Right forelimb (tissue), 1 donor: Measurements from ENCODE around the gene NFATC3.
"Not testable (repeated sequence)": the region's sequence is repeated elsewhere in the genome, so short reads cannot be mapped to it uniquely, and the experiment has no call there.

Source experiments
- DNase-seq: peaks from one replicate; pipeline ENCODE4 v3.0.0-alpha.2; 2018

The NFATC3 gene

DNA sequence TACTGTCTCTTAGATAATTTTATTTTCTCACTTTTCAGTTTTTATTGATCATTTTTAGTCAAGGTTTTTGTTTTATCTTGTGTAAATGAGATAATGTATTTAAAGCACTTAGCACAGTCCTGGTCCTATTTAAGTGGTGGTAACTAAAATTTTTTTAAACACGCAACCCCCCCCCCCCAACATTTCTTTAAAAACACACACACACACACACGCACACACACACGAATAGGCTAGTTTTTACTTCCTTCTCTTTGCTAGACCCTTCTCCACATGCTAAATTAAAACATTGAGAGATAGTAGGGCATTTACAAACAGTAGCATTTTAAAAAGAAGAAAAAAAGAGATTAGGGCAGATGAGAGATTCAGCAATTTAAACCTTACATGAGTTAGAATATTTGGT lies 5.0 kb downstream of the NFATC3 start:
- DNase-seq = no peak

DNA sequence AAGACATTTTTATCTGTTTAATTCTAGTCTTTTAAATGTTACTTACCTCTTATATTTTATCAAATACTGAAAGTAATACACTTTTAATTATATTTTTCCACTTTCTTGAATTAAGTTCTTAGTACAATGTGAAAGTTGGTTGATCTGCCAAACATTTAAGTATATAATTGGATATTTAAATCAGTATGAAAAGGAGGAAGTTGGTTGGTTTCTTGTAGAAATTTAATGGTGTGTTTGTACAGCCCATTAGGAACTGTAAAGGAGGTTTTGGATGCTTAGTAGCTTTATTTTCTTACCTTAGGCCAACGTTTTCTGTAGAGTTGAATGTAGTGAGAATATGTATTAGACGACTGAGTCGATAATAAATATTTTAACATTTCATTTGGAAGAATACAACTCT lies 5.4 kb downstream of the NFATC3 start:
- no peak for DNase-seq

DNA sequence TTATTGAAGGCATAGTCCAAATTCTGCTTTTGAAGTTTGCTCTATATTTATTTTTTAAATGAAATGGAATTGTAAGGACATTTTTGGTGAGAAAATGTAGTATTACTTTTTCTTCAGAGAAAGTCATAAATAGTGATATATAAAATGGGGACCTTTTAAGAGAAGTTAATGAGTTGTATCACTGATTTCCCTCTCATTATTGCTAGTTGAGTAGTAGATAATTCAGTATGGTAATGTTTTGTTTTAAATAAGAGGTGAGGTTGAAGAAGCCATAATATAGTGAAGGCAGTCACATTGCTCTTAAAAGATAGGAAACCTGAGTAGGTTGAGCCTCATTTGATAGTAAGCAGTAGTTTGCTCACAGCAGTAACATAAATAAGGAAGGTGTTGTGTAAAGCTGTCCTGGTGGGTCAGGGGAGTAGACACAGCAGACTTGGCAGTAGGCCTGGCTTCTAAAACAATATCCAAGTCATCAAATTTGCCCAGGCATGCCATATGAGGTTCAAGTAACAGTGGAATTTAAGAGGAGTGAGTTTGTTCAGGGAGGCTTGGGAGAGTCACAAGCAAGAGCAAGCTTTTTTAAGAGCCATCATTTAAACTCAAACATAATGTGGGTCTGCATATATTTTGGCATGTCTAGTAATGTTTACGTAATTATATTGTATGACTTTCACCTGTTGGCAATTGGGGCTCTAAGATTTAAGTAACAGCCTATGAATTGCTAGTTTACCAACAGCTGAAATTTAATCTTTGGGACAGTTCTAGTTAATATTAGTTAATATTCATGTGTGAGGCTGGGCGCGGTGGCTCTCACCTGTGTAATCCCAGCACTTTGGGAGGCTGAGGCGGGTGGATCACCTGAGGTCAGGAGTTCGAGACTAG lies 6.5 kb downstream of the NFATC3 start:
- DNase-seq = no peak

DNA sequence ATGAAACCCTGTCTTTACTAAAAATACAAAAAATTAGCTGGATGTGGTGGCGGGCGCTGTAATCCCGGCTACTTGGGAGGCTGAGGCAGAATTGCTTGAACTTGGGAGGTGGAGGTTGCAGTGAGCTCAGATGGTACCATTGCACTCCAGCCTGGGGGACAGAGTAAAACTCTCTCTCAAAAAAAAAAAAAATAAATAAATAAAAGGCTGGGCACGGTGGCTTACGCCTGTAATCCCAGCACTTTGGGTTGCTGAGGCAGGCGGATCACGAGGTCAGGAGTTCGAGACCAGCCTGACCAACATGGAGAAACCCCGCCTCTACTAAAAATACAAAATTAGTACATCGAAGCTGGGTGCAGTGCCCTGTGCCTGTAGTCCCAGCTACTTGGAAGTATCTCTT lies 7.1 kb downstream of the NFATC3 start:
- DNase-seq = not testable (repeated sequence)

DNA sequence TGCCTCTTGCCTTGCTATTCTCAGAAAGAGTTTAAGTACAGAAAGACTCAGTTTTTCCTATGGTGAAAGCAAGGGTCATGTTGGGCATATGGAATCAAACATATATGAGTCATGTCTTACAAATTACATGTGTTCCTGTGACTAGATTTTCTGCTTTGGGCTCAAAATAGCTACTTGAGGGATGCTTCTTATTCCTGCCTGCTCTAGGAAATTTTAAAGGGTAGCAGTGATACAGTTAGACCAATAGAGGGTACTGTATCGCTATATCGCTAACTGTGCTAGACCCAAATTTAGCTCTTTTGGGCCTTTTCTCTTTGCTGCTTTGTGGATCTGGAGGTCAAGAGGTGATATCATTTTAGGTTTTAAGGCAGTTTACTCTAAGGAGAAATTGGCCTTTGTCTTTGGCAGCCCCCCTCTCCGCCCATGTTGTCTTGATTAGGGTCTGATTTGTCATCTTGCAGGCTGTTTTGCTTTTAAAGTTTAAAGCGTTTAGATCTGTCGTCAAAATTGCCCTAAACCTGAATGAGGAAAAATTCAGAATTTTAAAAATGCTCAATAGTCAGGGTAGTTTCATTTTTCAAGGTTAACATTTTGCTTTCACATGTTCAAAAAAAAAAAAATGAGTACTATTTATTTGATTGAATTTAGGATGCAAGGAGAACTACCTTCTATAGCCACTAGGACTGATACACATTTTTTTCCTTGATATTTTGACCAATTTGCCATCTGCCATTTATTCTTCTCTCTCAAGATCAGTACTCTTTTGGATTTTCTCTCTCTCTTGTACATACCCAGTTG lies 8.8 kb downstream of the NFATC3 start:
- DNase-seq = no peak

DNA sequence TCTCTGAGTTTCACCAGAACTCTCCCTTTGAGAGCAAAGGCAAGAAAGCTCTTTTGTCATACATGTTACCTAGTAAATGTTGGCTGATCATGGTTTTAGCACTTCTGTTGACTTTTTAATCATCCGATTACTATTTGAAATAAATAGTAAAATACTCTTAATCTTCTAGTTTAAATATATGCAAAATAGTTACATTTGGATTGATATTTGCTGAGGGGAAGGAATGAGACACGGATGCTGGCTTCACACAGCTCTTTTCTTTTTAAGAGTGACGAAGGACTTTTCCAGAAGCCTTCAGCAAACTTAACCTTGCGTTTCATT lies 9.4 kb downstream of the NFATC3 start:
- no peak for DNase-seq

DNA sequence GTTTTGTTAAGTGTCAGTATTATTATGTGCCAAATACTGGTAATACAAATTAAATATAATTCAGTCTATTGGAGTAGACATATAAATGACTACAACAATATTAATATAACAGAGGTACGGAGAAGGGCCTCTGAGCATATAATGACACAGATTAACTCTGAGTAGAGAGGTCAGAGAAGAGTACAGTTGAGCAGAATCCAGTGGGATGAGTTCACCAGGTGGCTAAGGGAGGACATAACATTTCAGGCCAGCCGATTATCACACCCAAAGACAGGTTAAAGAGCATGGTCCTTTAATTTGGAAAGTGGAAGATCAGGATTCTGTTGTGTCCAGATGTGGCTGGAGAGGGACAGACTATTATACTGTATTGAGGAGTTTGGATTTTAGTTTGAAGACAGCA lies 11.3 kb downstream of the NFATC3 start:
- no peak for DNase-seq

DNA sequence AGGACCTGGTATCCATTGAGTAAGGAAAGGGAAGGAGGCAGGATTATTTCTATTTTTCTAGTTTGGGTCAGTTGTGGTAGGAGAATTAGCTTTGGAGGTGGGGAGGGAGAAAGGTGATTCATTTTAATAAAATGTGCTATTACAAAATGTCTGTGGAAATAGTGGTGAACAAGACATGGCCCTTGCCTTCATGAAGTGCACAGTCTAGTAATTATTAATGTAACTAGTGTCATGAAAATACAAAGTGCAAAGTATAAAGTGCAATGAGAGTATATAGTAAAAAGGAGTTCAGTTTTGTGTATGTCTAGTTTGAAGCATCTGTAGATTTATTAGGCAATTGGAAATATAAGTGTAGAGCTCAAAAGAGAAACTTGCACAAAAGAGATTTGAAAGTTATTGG lies 11.9 kb downstream of the NFATC3 start:
- DNase-seq = no peak

DNA sequence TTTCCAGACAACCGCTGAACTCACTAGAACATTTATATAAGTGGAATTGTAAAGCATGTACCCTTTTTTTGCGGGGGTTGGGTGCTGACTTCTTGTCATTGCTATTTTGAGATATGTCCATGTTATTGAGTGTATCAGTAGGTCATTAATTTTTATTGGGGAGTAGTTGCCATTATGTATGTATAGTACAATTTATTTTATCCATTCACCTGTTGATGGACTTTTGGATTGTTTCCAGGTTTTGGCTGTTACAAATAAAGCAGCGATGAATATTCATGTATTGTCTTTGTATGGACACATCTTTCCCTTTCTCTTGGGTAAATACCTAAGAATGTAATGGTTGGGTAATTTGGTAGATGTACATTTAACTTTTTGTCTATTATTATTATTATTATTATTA lies 12.7 kb downstream of the NFATC3 start:
- no peak for DNase-seq

DNA sequence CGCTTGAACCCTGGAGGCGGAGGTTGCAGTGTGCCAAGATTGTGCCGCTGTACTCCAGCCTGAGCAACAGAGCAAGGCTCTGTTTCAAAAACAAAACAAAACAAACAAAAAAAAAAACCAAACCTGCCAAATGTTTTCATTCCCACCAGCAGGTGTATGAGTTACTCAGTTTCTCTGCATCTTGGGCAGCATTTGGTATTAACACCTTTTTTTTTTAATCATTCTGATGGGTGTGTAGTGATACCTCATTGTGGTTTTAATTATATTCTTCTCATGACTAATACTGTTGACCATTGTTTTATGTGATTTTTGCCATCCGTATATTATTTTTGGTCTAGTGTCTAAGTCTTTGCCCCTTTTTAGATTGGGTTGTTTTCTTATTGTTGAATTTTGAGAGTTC lies 15.3 kb downstream of the NFATC3 start:
- DNase-seq = no peak

DNA sequence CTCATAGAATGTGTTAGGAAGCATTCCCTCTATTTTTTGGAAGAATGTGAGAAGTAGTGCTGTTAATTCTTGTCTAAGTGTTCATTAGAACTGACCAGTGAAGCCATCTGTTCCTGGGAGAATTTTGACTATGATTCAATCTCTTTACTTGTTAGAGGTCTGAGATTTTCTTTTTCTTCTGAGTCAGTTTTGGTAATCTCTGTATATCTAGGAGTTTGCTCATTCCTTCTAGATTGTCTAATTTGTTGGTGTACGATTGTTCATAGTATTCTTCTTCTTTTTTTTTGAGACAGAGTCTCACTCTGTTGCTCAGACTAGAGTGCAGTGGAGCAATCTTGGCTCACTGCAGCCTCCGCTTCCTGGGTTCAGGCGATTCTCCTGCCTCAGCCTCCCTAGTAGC lies 20.4 kb downstream of the NFATC3 start:
- DNase-seq = no peak

DNA sequence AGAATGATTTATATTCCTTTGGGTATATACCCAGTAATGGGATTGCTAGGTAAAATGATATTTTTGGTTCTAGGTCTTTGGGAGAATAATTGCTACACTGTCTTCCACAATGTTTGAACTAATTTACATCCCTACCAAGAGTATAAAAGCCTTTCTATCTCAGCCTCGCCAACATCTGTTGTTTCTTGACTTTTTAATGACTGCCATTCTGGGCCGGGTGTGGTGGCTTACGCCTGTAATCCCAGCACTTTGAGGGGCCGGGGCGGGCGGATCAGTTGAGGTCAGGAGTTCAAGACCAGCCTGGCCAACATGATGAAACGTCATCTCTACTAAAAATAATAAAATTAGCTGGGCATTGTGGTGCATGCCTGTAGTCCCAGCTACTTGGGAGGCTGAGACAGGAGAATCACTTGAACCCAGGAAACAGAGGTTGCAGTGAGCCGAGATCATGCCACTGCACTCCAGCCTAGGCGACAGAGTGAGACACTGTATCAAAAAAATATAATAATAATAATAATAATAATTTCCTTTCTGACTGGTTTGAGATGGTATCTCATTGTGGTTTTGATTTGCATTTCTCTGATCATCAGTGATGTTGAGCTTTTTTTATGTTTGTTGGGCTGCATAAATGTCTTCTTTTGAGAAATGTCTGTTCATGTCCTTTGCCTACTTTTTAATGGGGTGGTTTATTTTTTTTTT lies 22.2 kb downstream of the NFATC3 start:
- DNase-seq = not testable (repeated sequence)

DNA sequence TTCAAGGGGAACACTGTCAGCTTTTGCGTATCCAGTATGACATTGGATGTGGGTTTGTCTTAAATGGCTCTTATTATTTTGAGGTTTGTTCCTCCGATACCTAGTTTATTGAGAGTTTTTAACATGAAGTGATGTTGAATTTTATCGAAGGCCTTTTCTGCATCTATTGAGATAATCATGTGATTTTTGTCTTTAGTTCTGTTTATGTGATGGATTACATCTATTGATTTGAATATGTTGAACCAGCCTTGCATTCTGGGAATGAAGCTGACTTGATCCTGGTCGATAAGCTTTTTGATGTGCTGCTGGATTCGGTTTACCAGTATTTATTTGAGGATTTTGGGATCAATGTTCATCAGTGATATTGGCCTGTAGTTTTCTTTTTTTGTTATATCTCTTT lies 24.0 kb downstream of the NFATC3 start:
- DNase-seq = not testable (repeated sequence)

DNA sequence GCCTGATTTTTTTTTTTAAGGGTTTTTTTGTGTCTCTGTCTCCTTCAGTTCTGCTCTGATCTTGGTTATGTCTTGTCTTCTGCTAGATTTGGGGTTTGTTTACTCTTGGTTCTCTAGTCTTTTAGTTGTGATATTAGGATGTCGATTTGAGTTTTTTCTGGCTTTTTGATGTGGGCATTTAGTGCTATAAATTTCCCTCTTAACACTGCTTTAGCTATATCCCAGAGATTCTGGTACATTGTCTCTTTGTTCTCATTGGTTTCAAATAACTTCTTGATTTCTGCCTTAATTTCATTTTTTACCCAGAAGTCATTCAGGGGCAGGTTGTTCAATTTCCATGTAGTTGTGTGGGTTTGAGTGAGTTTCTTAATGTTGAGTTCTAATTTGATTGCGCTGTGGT lies 25.4 kb downstream of the NFATC3 start:
- DNase-seq = not testable (repeated sequence)

DNA sequence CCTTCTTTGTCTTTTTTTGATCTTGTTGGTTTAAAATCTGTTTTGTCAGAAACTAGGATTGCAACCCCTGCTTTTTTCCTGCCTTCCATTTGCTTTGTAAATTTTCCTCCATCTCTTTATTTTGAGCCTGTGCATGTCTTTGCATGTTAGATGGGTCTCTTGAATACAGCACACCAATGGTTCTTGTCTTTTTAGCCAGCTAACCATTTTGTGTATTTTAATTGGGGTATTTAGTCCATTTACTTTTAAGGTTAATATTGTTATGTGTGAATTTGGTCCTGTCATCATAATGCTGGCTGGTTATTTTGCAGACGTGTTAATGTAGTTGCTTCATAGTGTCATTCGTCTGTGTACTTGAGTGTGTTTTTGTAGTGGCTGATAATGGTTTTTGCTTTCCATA lies 26.2 kb downstream of the NFATC3 start:
- no peak for DNase-seq

DNA sequence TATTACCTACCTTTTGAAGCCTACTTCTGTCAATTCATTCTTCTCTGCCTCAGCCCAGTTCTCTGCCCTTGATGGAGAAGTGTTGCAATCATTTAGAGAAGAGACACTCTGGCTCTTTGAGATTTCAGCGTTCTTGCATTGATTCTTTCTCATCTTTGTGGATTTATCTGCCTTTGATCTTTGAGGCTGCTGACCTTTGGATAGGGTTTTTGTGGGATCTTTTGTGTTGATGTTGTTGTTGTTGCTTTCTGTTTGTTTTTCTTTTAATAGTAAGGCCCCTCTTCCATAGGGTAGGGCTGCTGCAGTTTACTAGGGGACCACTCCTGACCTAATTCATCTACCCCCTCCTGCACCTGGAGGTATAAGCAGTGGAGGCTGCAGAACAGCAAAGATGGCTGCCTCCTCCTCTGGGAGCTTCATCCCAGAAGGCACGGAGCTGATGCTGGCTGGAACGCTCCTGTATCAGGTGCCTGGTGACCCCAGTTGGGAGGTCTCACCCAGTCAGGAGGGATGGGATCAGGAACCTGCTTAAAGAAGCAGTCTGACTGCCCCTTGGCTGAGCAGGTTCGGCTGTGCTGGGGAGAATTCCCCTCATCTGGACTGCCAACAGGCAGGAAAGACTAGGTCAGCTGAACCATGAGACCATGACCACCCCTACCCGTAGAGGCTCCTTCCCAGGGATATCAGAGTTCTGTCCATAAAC lies 28.0 kb downstream of the NFATC3 start:
- no peak for DNase-seq

DNA sequence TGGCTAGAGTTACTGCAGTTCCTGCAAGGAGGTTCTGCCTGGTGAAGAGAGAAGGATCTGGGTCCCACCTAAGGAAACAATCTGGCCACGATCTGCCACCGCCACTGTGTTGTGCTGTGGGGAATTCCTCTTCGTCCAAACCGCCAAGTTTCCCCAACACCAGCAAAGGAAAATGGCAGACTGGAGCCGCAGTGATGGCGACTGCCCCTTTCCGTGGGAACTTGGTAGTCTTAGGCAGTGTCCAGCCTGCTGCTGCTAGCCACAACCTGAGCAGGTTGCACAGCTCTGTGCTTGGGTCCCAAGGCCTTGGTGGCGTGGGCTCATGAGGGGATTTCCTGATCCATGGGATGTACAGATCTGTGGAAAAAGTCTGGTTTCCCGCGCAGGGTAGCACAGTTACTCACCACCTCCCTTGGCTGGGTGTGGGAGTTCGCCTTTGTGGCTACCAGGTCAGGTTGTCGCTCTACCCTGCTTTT lies 28.6 kb downstream of the NFATC3 start:
- DNase-seq = no peak

DNA sequence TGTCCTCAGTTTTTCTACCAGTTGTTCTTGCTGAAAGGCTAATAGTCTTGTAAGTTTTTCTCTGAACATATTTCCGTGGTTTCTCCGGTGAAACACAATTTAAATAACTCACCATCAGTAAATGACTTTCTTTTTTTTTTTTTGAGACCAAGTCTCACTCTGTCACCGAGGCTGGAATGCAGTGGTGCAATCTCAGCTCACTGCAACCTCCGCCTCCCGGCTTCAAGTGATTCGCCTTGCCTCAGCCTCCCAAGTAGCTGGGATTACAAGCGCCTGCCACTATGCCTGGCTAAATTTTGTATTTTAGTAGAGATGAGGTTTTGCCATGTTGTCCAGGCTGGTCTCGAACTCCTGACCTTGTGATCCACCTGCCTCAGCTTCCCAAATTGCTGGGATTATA lies 29.8 kb downstream of the NFATC3 start:
- not testable (repeated sequence) for DNase-seq

DNA sequence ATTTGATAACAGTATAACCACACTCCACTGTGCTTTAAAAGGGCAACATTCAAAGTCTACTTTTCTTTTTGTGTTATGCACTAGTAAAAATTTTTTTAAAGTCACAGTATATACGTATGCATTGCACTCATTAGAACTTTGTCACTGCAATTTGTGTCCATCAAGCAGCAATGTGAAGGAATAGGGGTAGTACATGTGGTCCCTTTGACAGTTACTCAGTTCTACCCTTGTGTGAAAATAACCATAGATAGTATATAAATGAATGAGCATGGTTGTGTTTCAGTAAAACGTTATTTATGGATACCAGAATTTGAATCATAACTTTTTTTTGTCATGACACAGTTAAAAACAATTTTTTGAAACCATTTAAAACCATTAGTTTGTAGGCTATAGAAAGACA lies 30.7 kb downstream of the NFATC3 start:
- DNase-seq = no peak

DNA sequence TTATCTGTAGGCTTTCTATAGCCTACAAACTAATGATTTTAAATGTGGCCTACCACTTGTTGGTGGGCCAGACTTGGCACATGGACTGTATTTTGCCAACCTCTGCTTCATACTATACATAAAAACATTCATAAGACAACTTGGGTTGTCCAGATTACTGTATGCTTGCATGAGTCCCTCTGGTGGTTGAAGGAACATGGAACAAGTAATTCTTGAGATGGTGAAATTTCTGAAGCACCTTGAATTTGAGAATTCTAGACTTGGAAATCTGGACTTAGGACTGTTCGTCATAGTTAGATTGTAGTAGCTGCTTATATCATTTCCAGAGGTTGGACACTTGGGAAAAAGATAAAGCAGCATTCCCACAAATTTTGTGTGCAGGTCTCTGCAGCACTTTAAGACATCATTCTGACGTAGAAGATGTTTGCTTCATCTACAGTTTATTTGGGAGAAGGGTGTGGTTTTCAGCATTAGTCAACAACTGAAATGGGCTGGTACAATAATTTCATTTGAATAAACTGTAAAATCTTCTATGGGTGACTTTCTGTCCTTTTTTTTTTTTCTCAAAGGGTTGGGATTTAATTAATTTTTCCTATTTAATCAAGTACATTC lies 31.2 kb downstream of the NFATC3 start:
- no peak for DNase-seq

DNA sequence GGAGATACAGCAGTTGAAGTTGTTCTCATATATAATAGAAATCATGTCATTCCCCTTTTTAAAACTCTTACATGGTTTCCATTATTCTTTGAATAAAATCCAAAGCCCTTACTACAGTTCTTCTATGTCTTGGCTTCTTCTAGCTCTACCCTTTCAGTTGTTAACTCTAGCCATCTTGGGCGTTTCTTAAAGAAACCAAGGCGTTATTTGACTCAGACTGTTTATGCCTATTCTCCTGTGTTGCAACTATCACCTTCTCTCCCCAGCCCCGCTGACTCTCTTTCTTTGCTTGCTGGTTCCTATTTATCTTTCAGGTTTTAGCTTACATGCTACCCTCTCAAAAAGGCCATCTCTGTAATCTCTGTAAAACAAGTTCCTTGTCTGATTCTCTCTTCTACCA lies 32.7 kb downstream of the NFATC3 start:
- DNase-seq = no peak

DNA sequence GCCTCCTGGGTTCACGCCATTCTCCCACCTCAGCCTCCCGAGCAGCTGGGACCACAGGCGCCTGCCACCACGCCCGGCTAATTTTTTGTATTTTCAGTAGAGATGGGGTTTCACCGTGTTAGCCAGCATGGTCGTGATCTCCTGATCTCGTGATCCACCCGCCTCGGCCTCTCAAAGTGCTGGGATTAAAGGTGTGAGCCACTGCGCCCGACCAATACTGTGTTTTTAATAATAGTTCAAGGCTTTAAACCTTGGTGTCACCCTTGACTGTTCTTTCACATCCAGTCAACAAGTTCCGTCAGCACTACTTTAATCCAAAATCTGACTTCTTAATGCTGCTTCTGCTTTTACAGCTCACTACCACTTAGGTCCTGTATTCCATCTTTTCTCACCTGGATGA lies 33.8 kb downstream of the NFATC3 start:
- DNase-seq = not testable (repeated sequence)

DNA sequence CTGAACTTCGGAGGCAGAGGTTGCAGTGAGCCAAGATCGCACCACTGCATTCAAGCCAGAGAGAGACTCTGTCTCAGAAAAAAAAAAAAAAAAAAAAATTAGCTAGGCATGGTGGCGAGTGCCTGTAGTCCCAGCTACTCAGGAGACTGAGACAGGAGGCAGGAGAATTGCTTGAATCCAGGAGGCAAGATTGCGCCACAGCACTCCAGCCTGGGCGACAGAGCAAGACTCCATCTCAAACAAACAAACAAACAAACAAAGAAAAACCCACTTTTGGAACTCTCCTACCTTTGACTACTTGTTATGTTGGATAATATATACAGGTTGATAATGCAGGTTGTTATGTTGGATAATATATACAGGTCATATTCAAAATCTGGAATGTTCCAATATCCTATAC lies 35.3 kb downstream of the NFATC3 start:
- DNase-seq = not testable (repeated sequence)
